ENCODE results near the gene PAGR1.
"Not testable (repeated sequence)": the region's sequence is repeated elsewhere in the genome, so short reads cannot be mapped to it uniquely, and the experiment has no call there.

The PAGR1 gene

GRCh38 chr16:29770250-29770929 lies 45.6 kb upstream of the PAGR1 start:
- WGBS (ENCODE audit: extremely low coverage, insufficient coverage, insufficient read length) = no CpG with 5 or more reads among the region's 7 CpGs
- Histone ChIP-seq H3K9ac (ENCODE audit: low read length) (no peak overlapping the region), H3K79me2 (ENCODE audit: control insufficient read depth, insufficient read depth, low read length, poor library complexity) (no peaks in the 10 kb centered on the region), H2AK5ac (ENCODE audit: low read length) (no peak overlapping the region), H3K36me3 (ENCODE audit: control insufficient read depth in 1 of 2, insufficient read depth in 2 of 2, low read length in 2 of 2) (no peaks in the 10 kb centered on the region), H3K4ac (ENCODE audit: low read depth, low read length) (no peak overlapping the region), H4K8ac (ENCODE audit: low read depth, low read length) (no peak overlapping the region), H3K9me3 (ENCODE audit: insufficient read depth, low read depth, low read length) (no peaks in the 10 kb centered on the region), H3K18ac (ENCODE audit: low read length) (no peak overlapping the region), H3K27me3 (ENCODE audit: insufficient read depth, low read length) (no peaks in the 10 kb centered on the region), H3K4me3 (ENCODE audit: low read depth, low read length) (no peak overlapping the region), H3K27ac (ENCODE audit: low read depth, low read length) (no peak overlapping the region), H2BK12ac (ENCODE audit: low read length) (no peak overlapping the region), H2AFZ (ENCODE audit: insufficient read depth, low read length, poor library complexity) (no peak overlapping the region), H2BK5ac (ENCODE audit: low read depth, low read length, poor library complexity) (no peak overlapping the region), H4K91ac (ENCODE audit: low read depth, low read length) (no peak overlapping the region), H4K12ac (ENCODE audit: low read depth, low read length) (no peak overlapping the region), H2BK120ac (ENCODE audit: insufficient read depth, low read length, poor library complexity) (no peak overlapping the region), H3K4me1 (ENCODE audit: control insufficient read depth in 1 of 2, insufficient read depth in 2 of 2, low read length in 2 of 2) (no peaks in the 10 kb centered on the region), H3K4me2 (ENCODE audit: low read length) (no peak overlapping the region), H3K23ac (ENCODE audit: low read length) (no peak overlapping the region), H3K14ac (ENCODE audit: low read length) (no peak overlapping the region), H3K79me1 (ENCODE audit: low read length) (no peaks in the 10 kb centered on the region)
- DNase-seq = no peak

- H3K27me3 ChIP-seq (ENCODE audit: insufficient read depth, low read length); H3K18ac ChIP-seq (ENCODE audit: low read length); H3K4ac ChIP-seq (ENCODE audit: low read depth, low read length); H4K8ac ChIP-seq (ENCODE audit: low read depth, low read length); H3K79me2 ChIP-seq (ENCODE audit: control insufficient read depth, insufficient read depth, low read length, poor library complexity); H3K79me1 ChIP-seq (ENCODE audit: low read length); H3K27ac ChIP-seq (ENCODE audit: low read depth, low read length); DNase-seq; H3K4me1 ChIP-seq (ENCODE audit: control insufficient read depth in 1 of 2, insufficient read depth in 2 of 2, low read length in 2 of 2); H2AFZ ChIP-seq (ENCODE audit: insufficient read depth, low read length, poor library complexity); H4K91ac ChIP-seq (ENCODE audit: low read depth, low read length); H3K9ac ChIP-seq (ENCODE audit: low read length); H2BK12ac ChIP-seq (ENCODE audit: low read length); H2BK5ac ChIP-seq (ENCODE audit: low read depth, low read length, poor library complexity); H4K12ac ChIP-seq (ENCODE audit: low read depth, low read length); H3K9me3 ChIP-seq (ENCODE audit: insufficient read depth, low read depth, low read length); H3K36me3 ChIP-seq (ENCODE audit: control insufficient read depth in 1 of 2, insufficient read depth in 2 of 2, low read length in 2 of 2); H3K4me3 ChIP-seq (ENCODE audit: low read depth, low read length); H3K4me2 ChIP-seq (ENCODE audit: low read length); H2AK5ac ChIP-seq (ENCODE audit: low read length); H3K23ac ChIP-seq (ENCODE audit: low read length); H2BK120ac ChIP-seq (ENCODE audit: insufficient read depth, low read length, poor library complexity); H3K14ac ChIP-seq (ENCODE audit: low read length): not testable (repeated sequence)
- WGBS (ENCODE audit: extremely low coverage, insufficient coverage, insufficient read length) = no CpG with 5 or more reads among the region's 7 CpGs
Observed at GRCh38 chr16:29772330-29772729, 43.6 kb upstream of the PAGR1 start.

GRCh38 chr16:29774730-29775129 lies 41.2 kb upstream of the PAGR1 start:
- Histone ChIP-seq H3K23ac (ENCODE audit: low read length) (no peak overlapping the region), H3K36me3 (ENCODE audit: control insufficient read depth in 1 of 2, insufficient read depth in 2 of 2, low read length in 2 of 2) (no peaks in the 10 kb centered on the region), H3K18ac (ENCODE audit: low read length) (no peak overlapping the region), H3K4me2 (ENCODE audit: low read length) (no peak overlapping the region), H4K91ac (ENCODE audit: low read depth, low read length) (peak overlapping the region; percentile 3), H2AK5ac (ENCODE audit: low read length) (no peak overlapping the region), H3K79me2 (ENCODE audit: control insufficient read depth, insufficient read depth, low read length, poor library complexity) (no peaks in the 10 kb centered on the region), H3K4me1 (ENCODE audit: control insufficient read depth in 1 of 2, insufficient read depth in 2 of 2, low read length in 2 of 2) (peaks cover 15 to 22% of the 10 kb centered on the region in 2 experiments), H2BK5ac (ENCODE audit: low read depth, low read length, poor library complexity) (no peak overlapping the region), H4K8ac (ENCODE audit: low read depth, low read length) (no peak overlapping the region), H3K9ac (ENCODE audit: low read length) (no peak overlapping the region), H2AFZ (ENCODE audit: insufficient read depth, low read length, poor library complexity) (no peak overlapping the region), H3K27me3 (ENCODE audit: insufficient read depth, low read length) (no peaks in the 10 kb centered on the region), H2BK12ac (ENCODE audit: low read length) (peak overlapping the region; percentile 11), H3K14ac (ENCODE audit: low read length) (no peak overlapping the region), H3K4me3 (ENCODE audit: low read depth, low read length) (no peak overlapping the region), H3K4ac (ENCODE audit: low read depth, low read length) (no peak overlapping the region), H2BK120ac (ENCODE audit: insufficient read depth, low read length, poor library complexity) (no peak overlapping the region), H3K79me1 (ENCODE audit: low read length) (peaks cover 10% of the 10 kb centered on the region), H4K12ac (ENCODE audit: low read depth, low read length) (no peak overlapping the region), H3K27ac (ENCODE audit: low read depth, low read length) (no peak overlapping the region), H3K9me3 (ENCODE audit: insufficient read depth, low read depth, low read length) (no peaks in the 10 kb centered on the region)
- no CpG with 5 or more reads among the region's 5 CpGs for WGBS (ENCODE audit: extremely low coverage, insufficient coverage, insufficient read length)
- no peak for DNase-seq

GRCh38 chr16:29775742-29776408 lies 40.1 kb upstream of the PAGR1 start:
- no peak for DNase-seq
- no peak overlapping the region for H3K27ac ChIP-seq (ENCODE audit: low read depth, low read length)
- H3K79me2 ChIP-seq (ENCODE audit: control insufficient read depth, insufficient read depth, low read length, poor library complexity) = no peaks in the 10 kb centered on the region
- H3K4me1 ChIP-seq (ENCODE audit: control insufficient read depth in 1 of 2, insufficient read depth in 2 of 2, low read length in 2 of 2) = peaks cover 25 to 30% of the 10 kb centered on the region in 2 experiments
- H3K23ac ChIP-seq (ENCODE audit: low read length) = no peak overlapping the region
- no peak overlapping the region for H3K4me3 ChIP-seq (ENCODE audit: low read depth, low read length)
- no peaks in the 10 kb centered on the region for H3K9me3 ChIP-seq (ENCODE audit: insufficient read depth, low read depth, low read length)
- no peak overlapping the region for H2AK5ac ChIP-seq (ENCODE audit: low read length)
- no peak overlapping the region for H3K4ac ChIP-seq (ENCODE audit: low read depth, low read length)
- no peak overlapping the region for H4K8ac ChIP-seq (ENCODE audit: low read depth, low read length)
- H2AFZ ChIP-seq (ENCODE audit: insufficient read depth, low read length, poor library complexity) = no peak overlapping the region
- no peak overlapping the region for H2BK5ac ChIP-seq (ENCODE audit: low read depth, low read length, poor library complexity)
- no peak overlapping the region for H2BK12ac ChIP-seq (ENCODE audit: low read length)
- peaks cover 19% of the 10 kb centered on the region for H3K79me1 ChIP-seq (ENCODE audit: low read length)
- H3K4me2 ChIP-seq (ENCODE audit: low read length) = no peak overlapping the region
- no peak overlapping the region for H4K91ac ChIP-seq (ENCODE audit: low read depth, low read length)
- no CpG with 5 or more reads among the region's 4 CpGs for WGBS (ENCODE audit: extremely low coverage, insufficient coverage, insufficient read length)
- no peaks in the 10 kb centered on the region for H3K36me3 ChIP-seq (ENCODE audit: control insufficient read depth in 1 of 2, insufficient read depth in 2 of 2, low read length in 2 of 2)
- H3K18ac ChIP-seq (ENCODE audit: low read length) = no peak overlapping the region
- H3K27me3 ChIP-seq (ENCODE audit: insufficient read depth, low read length) = no peaks in the 10 kb centered on the region
- H3K14ac ChIP-seq (ENCODE audit: low read length) = no peak overlapping the region
- H3K9ac ChIP-seq (ENCODE audit: low read length) = no peak overlapping the region
- no peak overlapping the region for H4K12ac ChIP-seq (ENCODE audit: low read depth, low read length)
- no peak overlapping the region for H2BK120ac ChIP-seq (ENCODE audit: insufficient read depth, low read length, poor library complexity)

Measured in trophoblast cell (in vitro differentiated cells and primary cell).